Body of pancreas (tissue), 4 donors: ENCODE measurements around the gene CHST2. TPM values are rescaled to one million over a fixed set of nuclear protein-coding genes. Genes with fewer than 3 reads are reported as not detected.
"Not testable (repeated sequence)": the region's sequence is repeated elsewhere in the genome, so short reads cannot be mapped to it uniquely, and the experiment has no call there.

Experiments used
- ATAC-seq: fragments of 150-250 bp; one replicate; pipeline ENCODE4 v1.9.1; 2016
- DNase-seq, 4 donors: peaks; one replicate each; pipeline ENCODE4 v3.0.0-alpha.2; 2019
- H3K27ac ChIP-seq, 4 donors: fragments of 200-600 bp; sonication (generic); 1 replicate in 3 of 4; 2 replicates in 1 of 4; pipeline versions ENCODE4 v1.5.1 to v1.6.1; 2016 to 2019; ENCODE audit warnings: mild to moderate bottlenecking in 1 of 4, mixed read lengths in 1 of 4, moderate library complexity in 1 of 4
- H3K27me3 ChIP-seq, 2 donors: fragments of 200-600 bp; sonication (generic); one replicate each; pipeline ENCODE4 v1.6.0; 2016; ENCODE audit warnings: mild to moderate bottlenecking in 1 of 2
- H3K36me3 ChIP-seq, 2 donors: fragments of 200-600 bp; sonication (generic); replicated peaks in 1 of 2; 2 replicates each; pipeline ENCODE4 v1.5.1; 2016; ENCODE audit warnings: low read depth in 2 of 2; ENCODE audit not compliant: insufficient read depth in 1 of 2
- H3K4me1 ChIP-seq: fragments of 200-600 bp; sonication (generic); one replicate; pipeline ENCODE4 v1.6.0; 2016
- H3K4me3 ChIP-seq, 2 donors: fragments of 200-600 bp; sonication (generic); 1 replicate in 1 of 2; 2 replicates in 1 of 2; pipeline ENCODE4 v1.5.1; 2016 to 2019
- H3K9me3 ChIP-seq, 3 donors: fragments of 200-600 bp; sonication (generic); 1 replicate in 2 of 3; 2 replicates in 1 of 3; pipeline ENCODE4 v1.5.1; 2016
- POLR2A ChIP-seq, 3 donors: fragments of 450-650 bp; IDR thresholded peaks; one replicate each; pipeline ENCODE4 v1.6.1; 2016; ENCODE audit warnings: antibody characterized with exemption in 3 of 3, mild to moderate bottlenecking in 2 of 3
- WGBS, 2 donors: methylation state at CpG; one replicate each; pipeline ENCODE4 v1.1.5; 2017; 5-methylcytosine and 5-hydroxymethylcytosine counted together
- intact Hi-C: fragments of 100-400 bp; cut with DNase I; formaldehyde crosslinking; loops from one replicate; pipeline ENCODE4 v1.15.1; 2023
- total RNA-seq, 2 donors: library from RNA; depleted of rRNA; stranded (reverse); fragments of >200 nt; gene quantifications; one replicate each; pipeline ENCODE4 v1.1.0, GENCODE V29; 2016
- TF ChIP-seq, protein P1 (sequence below), 7 experiments: fragments of 450-650 bp in 4 of 7; fragments of 200-600 bp in 3 of 7; sonication (generic) in 3 of 7; IDR thresholded peaks; one replicate each; pipeline ENCODE4 v1.5.1; 2016 to 2019; ENCODE audit warnings: antibody characterized with exemption in 7 of 7

Gene CHST2
- total RNA-seq, 2 donors from 2014 or later, result 1.3 to 4.3 TPM

DNA sequence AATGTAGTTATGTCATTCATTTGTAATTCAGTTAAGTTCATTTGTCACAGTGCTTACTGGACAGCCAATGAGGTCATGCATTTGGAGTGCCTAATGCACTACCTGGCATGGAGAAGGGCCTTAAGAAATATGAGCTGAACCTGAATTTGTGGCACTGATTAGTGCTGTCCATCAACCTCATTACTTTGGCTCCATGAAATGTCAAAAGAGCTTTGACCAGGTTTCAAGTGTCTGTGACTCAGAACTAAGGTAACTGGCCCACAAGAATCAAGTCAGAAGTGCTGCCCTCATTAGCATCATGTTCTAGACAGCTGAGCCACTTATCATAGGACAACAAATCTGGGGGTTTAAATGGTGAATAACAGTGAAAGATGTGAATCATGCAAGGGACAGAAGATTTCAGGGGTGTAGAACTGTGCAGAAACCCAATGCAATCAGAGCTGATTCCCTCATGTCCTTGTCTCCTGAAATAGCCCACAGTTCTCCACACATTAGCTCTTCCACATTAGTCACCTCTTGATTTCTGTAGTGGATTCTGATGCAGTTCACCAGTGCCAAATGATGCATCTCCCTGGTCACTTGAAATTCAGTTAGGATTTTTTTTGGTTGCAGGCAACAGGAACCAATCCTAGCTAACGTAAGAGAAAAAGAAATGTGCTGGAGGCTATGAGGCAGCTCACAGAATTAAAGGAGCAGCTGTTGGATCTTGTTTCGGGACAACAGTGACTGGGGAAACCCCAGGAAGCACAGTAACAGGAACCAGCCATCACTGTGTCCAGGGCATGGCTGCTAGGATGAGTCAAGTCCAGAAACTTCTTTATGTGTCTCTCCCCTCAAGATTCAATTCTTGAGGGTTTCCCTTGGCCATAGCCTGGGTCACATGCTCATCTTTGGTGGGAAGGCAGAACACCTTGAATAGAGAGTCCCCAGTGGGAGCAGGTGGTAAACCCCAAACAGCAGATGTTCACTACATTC, 38.7 kb downstream of the CHST2 start:
- Histone ChIP-seq H3K36me3 (no peaks in the 10 kb centered on the region), H3K27ac (no peak overlapping the region), H3K4me1 (no peaks in the 10 kb centered on the region), H3K9me3 (no peaks in the 10 kb centered on the region), H3K27me3 (no peaks in the 10 kb centered on the region), H3K4me3 (no peak overlapping the region)
- no peak for ATAC-seq
- no peak for TF ChIP-seq POLR2A (IDR thresholded peaks at IDR 0.05)
- TF ChIP-seq, protein P1, sequence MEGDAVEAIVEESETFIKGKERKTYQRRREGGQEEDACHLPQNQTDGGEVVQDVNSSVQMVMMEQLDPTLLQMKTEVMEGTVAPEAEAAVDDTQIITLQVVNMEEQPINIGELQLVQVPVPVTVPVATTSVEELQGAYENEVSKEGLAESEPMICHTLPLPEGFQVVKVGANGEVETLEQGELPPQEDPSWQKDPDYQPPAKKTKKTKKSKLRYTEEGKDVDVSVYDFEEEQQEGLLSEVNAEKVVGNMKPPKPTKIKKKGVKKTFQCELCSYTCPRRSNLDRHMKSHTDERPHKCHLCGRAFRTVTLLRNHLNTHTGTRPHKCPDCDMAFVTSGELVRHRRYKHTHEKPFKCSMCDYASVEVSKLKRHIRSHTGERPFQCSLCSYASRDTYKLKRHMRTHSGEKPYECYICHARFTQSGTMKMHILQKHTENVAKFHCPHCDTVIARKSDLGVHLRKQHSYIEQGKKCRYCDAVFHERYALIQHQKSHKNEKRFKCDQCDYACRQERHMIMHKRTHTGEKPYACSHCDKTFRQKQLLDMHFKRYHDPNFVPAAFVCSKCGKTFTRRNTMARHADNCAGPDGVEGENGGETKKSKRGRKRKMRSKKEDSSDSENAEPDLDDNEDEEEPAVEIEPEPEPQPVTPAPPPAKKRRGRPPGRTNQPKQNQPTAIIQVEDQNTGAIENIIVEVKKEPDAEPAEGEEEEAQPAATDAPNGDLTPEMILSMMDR (IDR thresholded peaks at IDR 0.05), result no peak
- no peak for DNase-seq
- WGBS, 2 donors, result 37 to 43% methylated on average over 2 of the region's 2 CpGs
- intact Hi-C loops, result no loop called here

DNA sequence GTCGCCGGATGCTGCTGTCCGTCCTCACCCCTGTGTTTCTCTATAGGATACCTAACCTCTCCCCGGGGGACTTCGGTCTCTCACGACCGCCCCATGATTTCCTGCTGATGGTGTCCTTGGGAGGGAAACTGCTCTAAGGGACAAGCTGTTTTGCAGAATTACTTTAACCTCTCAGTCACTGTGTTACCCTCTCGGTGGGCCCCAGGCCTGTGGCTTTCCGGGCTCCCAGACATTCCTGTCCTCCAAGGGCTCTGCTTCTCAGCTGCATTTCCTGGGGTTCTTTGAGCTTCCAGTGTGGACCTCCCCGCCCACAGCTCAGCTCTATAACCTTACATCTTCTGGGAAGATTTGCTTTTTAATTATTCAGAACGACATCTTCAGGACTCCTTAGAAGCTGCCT, 40.9 kb downstream of the CHST2 start:
- Histone ChIP-seq H3K9me3 (no peaks in the 10 kb centered on the region), H3K4me3 (no peak overlapping the region), H3K27me3 (no peaks in the 10 kb centered on the region), H3K4me1 (no peaks in the 10 kb centered on the region), H3K36me3 (no peaks in the 10 kb centered on the region), H3K27ac (no peak overlapping the region)
- ATAC-seq (no peak), DNase-seq (no peak)
- intact Hi-C loops, result no loop called here
- TF ChIP-seq, protein P1 (IDR thresholded peaks at IDR 0.05), result no peak
- no peak for TF ChIP-seq POLR2A (IDR thresholded peaks at IDR 0.05)
- 62 to 73% methylated on average over 11 of the region's 11 CpGs for WGBS, 2 donors

DNA sequence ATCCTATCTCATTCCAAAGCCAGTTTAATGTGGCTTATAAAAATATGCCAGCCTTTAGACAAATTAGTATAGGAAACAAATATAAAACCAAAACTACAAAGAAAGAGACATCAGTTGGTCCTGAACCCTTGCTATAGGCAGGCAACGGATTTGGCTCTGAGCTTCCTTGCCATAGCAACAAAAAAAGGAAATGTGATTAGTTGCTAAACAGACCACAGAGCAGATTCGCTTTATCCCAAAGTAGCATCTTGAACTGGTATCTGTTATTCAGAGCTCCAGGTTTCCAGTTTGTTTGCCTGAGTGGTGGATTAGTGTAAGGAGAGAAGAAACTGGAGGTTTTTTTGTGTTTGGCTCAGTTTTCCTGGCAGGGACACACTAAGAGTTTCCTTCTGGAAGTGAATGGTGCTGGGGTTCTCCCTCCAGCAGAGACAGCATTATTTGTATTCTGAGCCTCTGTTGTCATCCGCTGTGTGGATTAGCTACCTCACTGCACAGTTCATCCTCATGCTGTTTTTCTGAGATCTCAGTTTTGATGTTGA, 44.1 kb downstream of the CHST2 start:
- 45 to 51% methylated on average over 3 of the region's 3 CpGs for WGBS, 2 donors
- ATAC-seq (no peak), DNase-seq (no peak)
- H3K4me1 ChIP-seq, result no peaks in the 10 kb centered on the region
- H3K27me3 ChIP-seq, result no peaks in the 10 kb centered on the region
- no peak overlapping the region for H3K27ac ChIP-seq
- TF ChIP-seq POLR2A (IDR thresholded peaks at IDR 0.05), result no peak
- TF ChIP-seq, protein P1 (IDR thresholded peaks at IDR 0.05), result no peak
- intact Hi-C loops, result no loop called here
- no peaks in the 10 kb centered on the region for H3K9me3 ChIP-seq
- H3K36me3 ChIP-seq, result no peaks in the 10 kb centered on the region
- no peak overlapping the region for H3K4me3 ChIP-seq

DNA sequence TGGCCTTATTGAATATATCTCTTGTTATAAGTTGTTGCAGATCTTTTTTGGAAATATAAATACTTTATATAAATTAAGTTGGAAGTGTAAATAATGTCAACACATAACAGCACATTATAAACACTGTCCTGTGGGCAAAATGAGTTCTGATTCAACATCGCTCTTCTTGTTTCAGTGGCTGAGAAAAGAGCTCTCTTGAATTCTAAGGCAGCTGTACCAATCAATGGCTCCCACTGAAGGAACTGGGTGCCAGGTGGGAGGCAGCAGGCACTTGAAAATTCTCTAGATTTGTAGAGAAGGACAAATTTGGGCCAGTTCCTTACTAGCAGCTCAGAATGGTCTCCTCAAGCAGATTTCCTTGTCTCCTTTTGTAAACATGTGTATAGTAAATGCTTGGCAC, 45.6 kb downstream of the CHST2 start:
- no peak for TF ChIP-seq POLR2A (IDR thresholded peaks at IDR 0.05)
- TF ChIP-seq, protein P1 (IDR thresholded peaks at IDR 0.05), result no peak
- H3K4me1 ChIP-seq, result no peaks in the 10 kb centered on the region
- no peak overlapping the region for H3K4me3 ChIP-seq
- no peak overlapping the region for H3K27ac ChIP-seq
- H3K27me3 ChIP-seq, result no peaks in the 10 kb centered on the region
- no peaks in the 10 kb centered on the region for H3K36me3 ChIP-seq
- DNase-seq (no peak), ATAC-seq (no peak)
- WGBS, 2 donors, result 90 to 96% methylated on average over 1 of the region's 1 CpG
- intact Hi-C loops, result no loop called here
- H3K9me3 ChIP-seq, result no peaks in the 10 kb centered on the region

DNA sequence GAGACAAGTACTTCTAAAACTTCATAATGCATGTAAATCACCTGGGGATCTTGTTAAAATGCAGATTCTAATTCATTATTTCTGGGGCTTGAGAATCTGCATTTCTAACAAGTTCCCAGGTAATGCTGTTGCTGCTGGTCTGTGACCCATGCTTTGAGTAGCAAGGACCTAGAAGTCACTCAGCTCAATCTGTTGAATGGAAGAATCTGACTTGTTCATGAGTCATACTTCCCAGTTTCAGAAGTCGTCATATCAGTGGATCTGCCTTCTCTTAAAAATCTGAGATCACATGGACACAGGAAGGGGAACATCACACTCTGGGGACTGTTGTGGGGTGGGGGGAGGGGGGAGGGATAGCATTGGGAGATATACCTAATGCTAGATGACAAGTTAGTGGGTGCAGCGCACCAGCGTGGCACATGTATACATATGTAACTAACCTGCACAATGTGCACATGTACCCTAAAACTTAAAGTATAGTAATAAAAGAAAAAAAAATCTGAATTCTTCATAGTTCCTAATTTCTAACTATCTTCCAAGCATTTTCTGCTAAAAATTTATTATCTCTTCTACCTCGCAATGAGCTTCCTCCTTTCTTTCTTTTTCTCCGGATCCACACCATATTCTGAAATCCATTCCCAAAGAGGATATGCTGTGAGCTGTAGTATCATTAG, 46.2 kb downstream of the CHST2 start:
- H3K9me3 ChIP-seq, H3K27me3 ChIP-seq, H3K4me3 ChIP-seq, DNase-seq, intact Hi-C loops, ATAC-seq, H3K36me3 ChIP-seq, H3K27ac ChIP-seq, H3K4me1 ChIP-seq: not testable (repeated sequence)
- WGBS, 2 donors, result 68 to 72% methylated on average over 5 of the region's 5 CpGs
